A549 (cell line): ENCODE data around the gene MAGOH. TPM values are rescaled to one million over a fixed set of nuclear protein-coding genes. Genes with fewer than 3 reads are reported as not detected.

Experiments
- ATAC-seq, 2 experiments: fragments of 200-7000 bp in 1 of 2; fragments of >200 bp in 1 of 2; cut with Nextera tagmentation in 1 of 2; cut with Tn5 transposase in 1 of 2; 3 replicates each; pipeline versions ENCODE4 v1.8.0 to v1.9.1; 2018 to 2020; ENCODE audit warnings: mild to moderate bottlenecking in 1 of 2, moderate library complexity in 1 of 2
- CTCF ChIA-PET: fragments of 300-600 bp; sonication (Branson Sonifier 250); formaldehyde crosslinking; extraction: SDS; loops from one replicate; lab custom pipeline; 2021; ENCODE audit warnings: antibody characterized with exemption, inconsistent platforms; lab: Yijun Ruan, JAX
- POLR2A ChIA-PET: fragments of 350-600 bp; formaldehyde crosslinking; extraction: SDS; loops from one replicate; lab custom pipeline; 2021; ENCODE audit warnings: antibody characterized with exemption, inconsistent platforms; lab: Yijun Ruan, JAX
- DNase-seq, 2 experiments: peaks; one replicate each; pipeline versions ENCODE4 v3.0.0 to v3.0.0-alpha.2; 2011 to 2016; ENCODE audit warnings: low read depth in 1 of 2, low spot score in 1 of 2
- FAIRE-seq: peaks from 2 replicates; lab custom pipeline; 2011; peaks lifted over from hg19 to GRCh38; lab: Jason Lieb, UNC
- H3K27ac ChIP-seq, 2 experiments: fragments of >200 bp; sonication (Bioruptor Twin); formaldehyde crosslinking; 3 replicates each; pipeline ENCODE4 v1.5.1; 2016 to 2017
- H3K4me1 ChIP-seq: fragments of >200 bp; sonication (Bioruptor Twin); formaldehyde crosslinking; 3 replicates; pipeline ENCODE4 v1.6.1; 2016
- H3K4me2 ChIP-seq: fragments of >200 bp; sonication (Bioruptor Twin); formaldehyde crosslinking; 3 replicates; pipeline ENCODE4 v1.6.1; 2016
- H3K4me3 ChIP-seq: fragments of >200 bp; sonication (Bioruptor Twin); formaldehyde crosslinking; 3 replicates; pipeline ENCODE4 v1.5.1; 2016
- H3K9me3 ChIP-seq: fragments of >200 bp; sonication (Bioruptor Twin); formaldehyde crosslinking; 3 replicates; pipeline ENCODE4 v1.6.1; 2016
- BCL3 ChIP-seq: fragments of >200 bp; sonication (Bioruptor Twin); formaldehyde crosslinking; IDR thresholded peaks from 3 replicates; pipeline ENCODE4 v1.6.1; 2016
- CTCF ChIP-seq: fragments of >200 bp; sonication (Bioruptor Twin); formaldehyde crosslinking; IDR thresholded peaks from 3 replicates; pipeline ENCODE4 v1.5.1; 2016
- E2F6 ChIP-seq: IDR thresholded peaks from 2 replicates; pipeline ENCODE4 v1.6.1; 2012; ENCODE audit warnings: low read depth, borderline replicate concordance
- EHF ChIP-seq: fragments of 250-450 bp; sonication (Bioruptor Pico); IDR thresholded peaks from 2 replicates; pipeline ENCODE4 v1.5.0; 2020; ENCODE audit warnings: mild to moderate bottlenecking
- HOXB5 ChIP-seq: fragments of 250-450 bp; sonication (Bioruptor Pico); IDR thresholded peaks from 2 replicates; pipeline ENCODE4 v1.5.0; 2020; ENCODE audit warnings: mild to moderate bottlenecking, moderate library complexity
- MYC ChIP-seq: IDR thresholded peaks from 2 replicates; pipeline ENCODE4 v1.6.1; 2012; ENCODE audit warnings: mild to moderate bottlenecking, inconsistent platforms, low read length, improper control_type of control experiment, borderline replicate concordance
- NFE2L2 ChIP-seq: fragments of 150-350 bp; conservative IDR thresholded peaks from 2 replicates; pipeline ENCODE4 v1.6.1; 2014; ENCODE audit warnings: low read length
- NPAS2 ChIP-seq: fragments of 250-450 bp; sonication (Bioruptor Pico); IDR thresholded peaks from 2 replicates; pipeline ENCODE4 v1.8.0; 2022; ENCODE audit warnings: mild to moderate bottlenecking, moderate library complexity, borderline replicate concordance
- POLR2A ChIP-seq: IDR thresholded peaks from 2 replicates; pipeline ENCODE4 v1.6.1; 2012; ENCODE audit warnings: mild to moderate bottlenecking, low read length
- RAD21 ChIP-seq, 2 experiments: fragments of >200 bp in 1 of 2; sonication (Bioruptor Twin) in 1 of 2; formaldehyde crosslinking in 1 of 2; IDR thresholded peaks in 1 of 2; conservative IDR thresholded peaks in 1 of 2; 2 replicates in 1 of 2; 3 replicates in 1 of 2; pipeline ENCODE4 v1.6.1; 2012 to 2018; ENCODE audit warnings: inconsistent platforms in 1 of 2
- REST ChIP-seq: fragments of 200-600 bp; sonication (generic); IDR thresholded peaks from 2 replicates; pipeline ENCODE4 v1.6.1; 2016; ENCODE audit warnings: antibody characterized with exemption, mild to moderate bottlenecking, moderate library complexity
- ZFP36 ChIP-seq: fragments of 450-650 bp; IDR thresholded peaks from 2 replicates; pipeline ENCODE4 v1.6.1; 2014; ENCODE audit warnings: borderline replicate concordance; ENCODE audit not compliant: partially characterized antibody
- ZNF302 ChIP-seq: fragments of 250-450 bp; sonication (Bioruptor Pico); IDR thresholded peaks from 2 replicates; pipeline ENCODE4 v1.9.0; 2021; ENCODE audit warnings: inconsistent platforms, mild to moderate bottlenecking, moderate library complexity
- WGBS: methylation state at CpG from one replicate; pipeline ENCODE4 v1.1.6; 2017; ENCODE audit errors: missing lambda C conversion rate; 5-methylcytosine and 5-hydroxymethylcytosine counted together
- polyA plus RNA-seq, 4 experiments: library from polyadenylated mRNA; depleted of rRNA in 3 of 4; stranded (reverse); fragments of >200 nt; fragmentation: RNase III in 1 of 4; extraction: RNeasy Plus Mini Kit Qiagen cat#74134 plus additional on column Dnase treatment in 1 of 4; gene quantifications; 2 replicates in 3 of 4; 3 replicates in 1 of 4; pipeline ENCODE4 v1.2.3, GENCODE V29; 2011 to 2017

MAGOH gene
- polyA plus RNA-seq, 2 of the 4 experiments (the other 2 are of a cell fraction) = 80.2 to 139 TPM

DNA sequence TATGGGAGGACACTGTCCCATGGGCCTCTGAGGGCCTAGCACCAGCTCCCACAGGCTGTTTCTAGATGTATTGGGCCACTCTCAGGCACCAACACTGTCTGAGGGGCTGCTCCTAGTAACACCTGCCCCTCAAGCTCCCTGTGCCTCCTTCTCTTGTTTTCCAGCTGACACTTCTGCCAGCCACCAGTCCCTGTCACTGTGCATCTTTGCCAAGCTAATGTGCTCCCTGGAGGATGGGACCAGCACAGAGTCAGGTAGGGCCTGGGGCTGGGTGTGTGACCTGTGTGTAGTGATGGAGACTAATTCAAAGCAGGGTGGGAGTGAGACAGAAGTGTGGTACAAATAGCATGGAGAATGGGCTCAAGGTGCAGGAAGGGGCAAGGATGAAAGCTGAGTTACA lies 29.4 kb upstream of the MAGOH start (continued):
- TF ChIP-seq HOXB5 = no peak

- ATAC-seq (peak; percentile 80 to 84; a peak in 5 of 6 replicates), DNase-seq (peak in 1 of 2 experiments; percentile 33)
- no peak overlapping the region for H3K4me2 ChIP-seq
- no peak overlapping the region for H3K27ac ChIP-seq
- no peaks in the 10 kb centered on the region for H3K4me1 ChIP-seq
- ChIA-PET POLR2A (no interaction called here), CTCF (interaction anchor here (0.9 to 3.9 kb wide), 6 partner anchors 9 to 147 kb away, joined by 3 to 24 read pairs (median 6); no protein-coding TSS in a partner anchor)
- no peaks in the 10 kb centered on the region for H3K9me3 ChIP-seq
- TF ChIP-seq POLR2A (no peak), RAD21 (conservative IDR thresholded peaks at IDR 0.05 in 1 of 2, IDR thresholded peaks at IDR 0.05 in 1 of 2) (peak; percentile 33 to 45; a peak in 4 of 5 replicates), BCL3 (no peak), CTCF (0 out of 3 replicates have a peak, but pooled peaks have one; percentile 22), NFE2L2 (no peak)
- TF ChIP-seq, all 56 proteins: peak for 2
- H3K4me3 ChIP-seq = no peak overlapping the region
- no peak for FAIRE-seq
These were observed 27.7 kb upstream of the MAGOH start for GRCh38 chr1:53266038-53266437.

- CTCF ChIA-PET = interaction anchor here (0.9 to 3.9 kb wide), 6 partner anchors 9 to 147 kb away, joined by 3 to 24 read pairs (median 6); no protein-coding TSS in a partner anchor
These were observed 27.3 kb upstream of the MAGOH start for GRCh38 chr1:53265581-53265980.

More at GRCh38 chr1:53265581-53265980, 27.3 kb upstream of the MAGOH start:
- TF ChIP-seq E2F6 (no peak), EHF (CRISPR knock-in tag) (no peak), ZNF302 (CRISPR knock-in tag) (no peak), MYC (no peak), REST (no peak), ZFP36 (no peak), BCL3 (no peak), NPAS2 (no peak)
- H3K4me1 ChIP-seq = no peaks in the 10 kb centered on the region
- H3K27ac ChIP-seq = no peak overlapping the region
- WGBS = 86% methylated on average over 3 of the region's 4 CpGs
- FAIRE-seq (no peak), ATAC-seq (no peak), DNase-seq (no peak)
- no peak overlapping the region for H3K4me3 ChIP-seq
- POLR2A ChIA-PET = no interaction called here
- no peaks in the 10 kb centered on the region for H3K9me3 ChIP-seq
- no peak overlapping the region for H3K4me2 ChIP-seq
